Hepatocyte (in vitro differentiated cells): ENCODE measurements around the gene FHL1. TPM values are rescaled to one million over a fixed set of nuclear protein-coding genes. Genes with fewer than 3 reads are reported as not detected.

ENCODE experiments used
- DNase-seq: peaks from one replicate; pipeline ENCODE4 v3.0.0-alpha.2; 2016; ENCODE audit warnings: low spot score
- H2AFZ ChIP-seq: fragments of 200-600 bp; sonication (generic); 2 replicates; pipeline ENCODE4 v1.6.0; 2016; ENCODE audit warnings: antibody characterized with exemption, mild to moderate bottlenecking
- H3K27ac ChIP-seq: fragments of 200-600 bp; sonication (generic); 2 replicates; pipeline ENCODE4 v1.5.1; 2016; ENCODE audit warnings: mild to moderate bottlenecking
- H3K27me3 ChIP-seq: fragments of 200-600 bp; sonication (generic); 2 replicates; pipeline ENCODE4 v1.6.1; 2016
- H3K36me3 ChIP-seq: fragments of 200-600 bp; sonication (generic); replicated peaks from 2 replicates; pipeline ENCODE4 v1.5.1; 2016; ENCODE audit warnings: low read depth; ENCODE audit not compliant: insufficient read depth
- H3K4me1 ChIP-seq: fragments of 200-600 bp; sonication (generic); 2 replicates; pipeline ENCODE4 v1.5.1; 2016; ENCODE audit warnings: mild to moderate bottlenecking, moderate library complexity; ENCODE audit not compliant: insufficient read depth
- H3K4me2 ChIP-seq: fragments of 200-600 bp; sonication (generic); 2 replicates; pipeline ENCODE4 v1.6.0; 2016
- H3K4me3 ChIP-seq: fragments of 200-600 bp; sonication (generic); 2 replicates; pipeline ENCODE4 v1.5.1; 2016; ENCODE audit warnings: mild to moderate bottlenecking
- H3K79me2 ChIP-seq: fragments of 200-600 bp; sonication (generic); 2 replicates; pipeline ENCODE4 v1.6.0; 2017; ENCODE audit warnings: mild to moderate bottlenecking
- H3K9me2 ChIP-seq: fragments of 200-600 bp; sonication (generic); replicated peaks from 2 replicates; pipeline ENCODE4 v1.6.0; 2017; ENCODE audit warnings: mild to moderate bottlenecking; ENCODE audit not compliant: insufficient read depth
- H3K9me3 ChIP-seq: fragments of 200-600 bp; sonication (generic); 2 replicates; pipeline ENCODE4 v1.5.1; 2016; ENCODE audit warnings: low read depth, mild to moderate bottlenecking
- H4K20me1 ChIP-seq: fragments of 200-600 bp; sonication (generic); 2 replicates; pipeline ENCODE4 v1.6.0; 2016; ENCODE audit warnings: mild to moderate bottlenecking; ENCODE audit not compliant: insufficient read depth, poor library complexity, severe bottlenecking
- EZH2 ChIP-seq: fragments of 200-600 bp; sonication (generic); IDR thresholded peaks from 2 replicates; pipeline ENCODE4 v1.6.1; 2016; ENCODE audit warnings: antibody characterized with exemption, mild to moderate bottlenecking, borderline replicate concordance
- EZH2phosphoT487 ChIP-seq: fragments of 200-600 bp; sonication (generic); IDR thresholded peaks from one replicate; pipeline ENCODE4 v1.6.1; 2018; ENCODE audit warnings: antibody characterized with exemption, mild to moderate bottlenecking, low read depth, moderate library complexity; ENCODE audit not compliant: unreplicated experiment, severe bottlenecking
- WGBS: methylation state at CpG from one replicate; pipeline ENCODE4 v1.1.6; 2016; ENCODE audit warnings: low lambda C conversion rate; ENCODE audit errors: missing lambda C conversion rate; 5-methylcytosine and 5-hydroxymethylcytosine counted together
- polyA plus RNA-seq: library from polyadenylated mRNA; unstranded; fragments of >200 nt; fragmentation: Nextera tagmentation; extraction: Ambion mirVana; gene quantifications from 2 replicates; pipeline ENCODE4 v1.2.1, GENCODE V29; 2016
- total RNA-seq: library from RNA; depleted of rRNA; stranded (reverse); fragments of >200 nt; gene quantifications from 2 replicates; pipeline ENCODE4 v1.2.3, GENCODE V29; 2014
- TF ChIP-seq, protein P1 (sequence below): fragments of 200-600 bp; sonication (generic); IDR thresholded peaks from 2 replicates; pipeline ENCODE4 v1.5.1; 2016; ENCODE audit warnings: antibody characterized with exemption, mild to moderate bottlenecking; ENCODE audit not compliant: poor library complexity

The FHL1 gene
- total and polyA plus RNA-seq, 2 experiments from 2014 or later: 31.5 to 40.0 TPM

DNA sequence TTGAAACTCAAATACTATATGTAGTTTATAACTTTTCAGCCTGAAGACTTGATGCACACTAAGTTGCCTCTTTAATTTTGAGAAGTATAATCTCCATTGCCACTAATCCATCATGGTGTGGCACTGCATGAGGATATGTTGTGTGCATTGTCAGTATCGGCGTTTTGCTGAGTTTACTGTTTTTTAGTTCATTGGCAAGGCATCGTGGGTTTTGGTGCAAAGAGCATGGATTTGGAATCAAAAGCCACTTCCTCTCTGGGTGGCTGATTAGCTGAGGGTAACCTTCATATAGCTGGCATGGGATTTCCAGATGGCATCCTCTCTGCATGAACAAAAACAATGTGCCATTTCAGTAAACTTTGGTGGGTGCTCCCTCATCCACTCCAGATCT lies 38.7 kb downstream of the FHL1 start:
- 69% methylated on average over 3 of the region's 3 CpGs for WGBS
- no peaks in the 10 kb centered on the region for H3K27me3 ChIP-seq

DNA sequence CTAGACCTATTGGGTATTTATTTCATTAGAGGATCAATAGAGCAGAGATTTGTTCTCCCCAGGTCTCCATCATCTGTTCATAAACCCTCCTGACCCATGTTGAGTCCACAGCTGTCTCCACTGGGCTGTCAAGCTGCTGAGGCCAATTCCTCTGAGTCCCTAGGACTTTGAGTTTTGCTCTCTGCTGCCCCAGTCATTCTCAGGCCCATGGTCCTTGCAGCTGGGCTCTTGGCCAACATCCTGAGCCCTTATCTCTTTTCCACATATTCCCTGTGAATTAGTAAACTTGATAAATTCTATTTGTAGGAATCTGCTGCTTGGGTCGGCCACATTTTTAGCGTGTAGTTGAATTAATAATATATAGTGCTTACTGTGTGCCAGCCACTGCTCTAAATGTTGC lies 41.9 kb downstream of the FHL1 start:
- Histone ChIP-seq H3K4me1 (no peaks in the 10 kb centered on the region), H2AFZ (no peak overlapping the region), H3K79me2 (no peaks in the 10 kb centered on the region), H3K27me3 (no peaks in the 10 kb centered on the region), H3K9me2 (no peaks in the 10 kb centered on the region), H3K4me2 (no peak overlapping the region), H3K4me3 (no peak overlapping the region), H3K27ac (no peak overlapping the region), H3K9me3 (no peaks in the 10 kb centered on the region), H3K36me3 (no peaks in the 10 kb centered on the region), H4K20me1 (no peaks in the 10 kb centered on the region)
- DNase-seq: no peak
- WGBS: 68% methylated on average over 2 of the region's 2 CpGs
- TF ChIP-seq EZH2: no peak
- TF ChIP-seq, protein P1, sequence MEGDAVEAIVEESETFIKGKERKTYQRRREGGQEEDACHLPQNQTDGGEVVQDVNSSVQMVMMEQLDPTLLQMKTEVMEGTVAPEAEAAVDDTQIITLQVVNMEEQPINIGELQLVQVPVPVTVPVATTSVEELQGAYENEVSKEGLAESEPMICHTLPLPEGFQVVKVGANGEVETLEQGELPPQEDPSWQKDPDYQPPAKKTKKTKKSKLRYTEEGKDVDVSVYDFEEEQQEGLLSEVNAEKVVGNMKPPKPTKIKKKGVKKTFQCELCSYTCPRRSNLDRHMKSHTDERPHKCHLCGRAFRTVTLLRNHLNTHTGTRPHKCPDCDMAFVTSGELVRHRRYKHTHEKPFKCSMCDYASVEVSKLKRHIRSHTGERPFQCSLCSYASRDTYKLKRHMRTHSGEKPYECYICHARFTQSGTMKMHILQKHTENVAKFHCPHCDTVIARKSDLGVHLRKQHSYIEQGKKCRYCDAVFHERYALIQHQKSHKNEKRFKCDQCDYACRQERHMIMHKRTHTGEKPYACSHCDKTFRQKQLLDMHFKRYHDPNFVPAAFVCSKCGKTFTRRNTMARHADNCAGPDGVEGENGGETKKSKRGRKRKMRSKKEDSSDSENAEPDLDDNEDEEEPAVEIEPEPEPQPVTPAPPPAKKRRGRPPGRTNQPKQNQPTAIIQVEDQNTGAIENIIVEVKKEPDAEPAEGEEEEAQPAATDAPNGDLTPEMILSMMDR: no peak
- TF ChIP-seq EZH2phosphoT487: no peak

More for the DNA sequence above, 38.7 kb downstream of the FHL1 start:
- no peaks in the 10 kb centered on the region for H3K79me2 ChIP-seq
- H3K4me1 ChIP-seq: no peaks in the 10 kb centered on the region
- H4K20me1 ChIP-seq: no peaks in the 10 kb centered on the region
- DNase-seq: no peak
- no peak overlapping the region for H3K4me2 ChIP-seq
- no peak overlapping the region for H3K27ac ChIP-seq
- H3K4me3 ChIP-seq: no peak overlapping the region
- TF ChIP-seq, protein P1: no peak
- no peak for TF ChIP-seq EZH2phosphoT487
- TF ChIP-seq EZH2: no peak
- H3K9me2 ChIP-seq: no peaks in the 10 kb centered on the region
- no peaks in the 10 kb centered on the region for H3K36me3 ChIP-seq
- no peaks in the 10 kb centered on the region for H3K9me3 ChIP-seq
- no peak overlapping the region for H2AFZ ChIP-seq

DNA sequence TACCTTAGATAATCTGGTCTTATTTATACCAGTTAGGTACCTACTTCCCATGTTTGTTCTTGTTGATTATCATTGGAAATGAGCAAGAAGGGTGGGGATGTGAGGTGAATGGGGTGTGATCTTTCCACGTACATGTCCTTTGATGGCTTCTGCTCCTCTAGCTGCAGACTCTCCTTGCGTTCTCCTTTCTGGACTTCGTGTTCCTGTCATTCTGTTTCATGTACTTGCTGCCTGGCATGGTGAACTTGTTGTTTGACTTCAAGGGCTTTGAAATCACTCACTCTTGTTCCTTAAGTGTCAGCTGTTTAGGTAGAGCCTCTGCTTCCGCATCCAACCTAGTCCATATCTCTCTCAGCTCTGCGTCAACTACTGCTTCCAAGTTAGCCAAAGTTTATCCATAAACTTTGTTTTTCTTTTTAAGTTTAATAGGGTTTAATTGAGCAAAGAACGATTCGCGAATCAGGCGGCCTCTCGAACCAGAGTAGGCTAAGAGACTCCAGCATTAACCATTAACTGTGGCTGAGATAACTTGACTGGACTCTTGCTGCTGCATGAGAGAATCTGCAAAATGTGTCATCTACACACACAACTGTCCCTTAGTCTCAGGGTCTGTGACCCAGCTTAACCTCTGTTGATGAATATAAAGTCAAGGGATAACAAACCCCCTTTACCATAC lies 42.8 kb downstream of the FHL1 start:
- H2AFZ ChIP-seq: no peak overlapping the region
- no peak for DNase-seq

DNA sequence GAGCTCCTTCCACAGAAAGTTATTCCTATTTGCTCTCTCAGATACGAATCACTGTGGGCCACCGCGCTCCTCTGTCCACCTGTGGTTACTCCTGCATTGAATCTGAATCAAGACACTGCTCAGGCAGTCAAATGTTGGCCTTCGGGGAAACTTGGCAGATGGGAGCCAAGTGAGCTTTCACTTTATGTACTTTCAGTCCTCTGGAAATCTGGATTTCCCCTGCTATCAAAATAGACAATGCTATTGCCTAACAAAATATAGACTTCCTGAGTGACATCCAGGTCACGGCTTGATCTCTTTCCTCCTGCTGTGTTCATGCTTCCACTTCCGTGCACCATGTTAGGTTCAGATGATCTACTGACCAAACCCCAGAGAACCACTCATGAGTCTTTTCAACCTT lies 43.8 kb downstream of the FHL1 start:
- WGBS: 86% methylated on average over 6 of the region's 6 CpGs
- no peaks in the 10 kb centered on the region for H4K20me1 ChIP-seq
- no peaks in the 10 kb centered on the region for H3K9me3 ChIP-seq

More for the DNA sequence above, 42.8 kb downstream of the FHL1 start:
- H3K4me1 ChIP-seq: no peaks in the 10 kb centered on the region
- 72% methylated on average over 10 of the region's 10 CpGs for WGBS
- no peaks in the 10 kb centered on the region for H3K9me2 ChIP-seq
- no peaks in the 10 kb centered on the region for H4K20me1 ChIP-seq
- TF ChIP-seq EZH2: no peak
- no peak overlapping the region for H3K4me3 ChIP-seq
- H3K36me3 ChIP-seq: no peaks in the 10 kb centered on the region
- H3K9me3 ChIP-seq: no peaks in the 10 kb centered on the region
- no peak overlapping the region for H3K4me2 ChIP-seq
- H3K79me2 ChIP-seq: no peaks in the 10 kb centered on the region
- no peak overlapping the region for H3K27ac ChIP-seq
- no peaks in the 10 kb centered on the region for H3K27me3 ChIP-seq

More for the DNA sequence above, 43.8 kb downstream of the FHL1 start:
- no peaks in the 10 kb centered on the region for H3K79me2 ChIP-seq
- H3K9me2 ChIP-seq: no peaks in the 10 kb centered on the region
- H3K27ac ChIP-seq: no peak overlapping the region
- no peaks in the 10 kb centered on the region for H3K27me3 ChIP-seq
- TF ChIP-seq, protein P1: no peak
- TF ChIP-seq EZH2phosphoT487 (no peak), EZH2 (no peak)
- no peak overlapping the region for H3K4me2 ChIP-seq
- no peaks in the 10 kb centered on the region for H3K4me1 ChIP-seq
- no peak overlapping the region for H2AFZ ChIP-seq
- no peak for DNase-seq
- no peaks in the 10 kb centered on the region for H3K36me3 ChIP-seq
- H3K4me3 ChIP-seq: no peak overlapping the region
